HepG2 (cell line): ENCODE measurements around the gene SHTN1. TPM values are rescaled to one million over a fixed set of nuclear protein-coding genes. Genes with fewer than 3 reads are reported as not detected.

Source experiments
- CTCF ChIP-seq: sonication (generic); formaldehyde crosslinking; IDR thresholded peaks from 2 replicates; pipeline ENCODE4 v1.5.0; 2020; ENCODE audit warnings: mild to moderate bottlenecking, missing genetic modification reagents, moderate library complexity
- DBP ChIP-seq: sonication (generic); formaldehyde crosslinking; IDR thresholded peaks from 2 replicates; pipeline ENCODE4 v1.4.0; 2020; ENCODE audit warnings: missing genetic modification reagents; ENCODE audit errors: not compliant biosample characterization
- MAFG ChIP-seq: sonication (generic); formaldehyde crosslinking; IDR thresholded peaks from 2 replicates; pipeline ENCODE4 v1.5.1; 2020; ENCODE audit warnings: mild to moderate bottlenecking, missing genetic modification reagents
- MEIS2 ChIP-seq: sonication (generic); formaldehyde crosslinking; IDR thresholded peaks from 2 replicates; pipeline ENCODE4 v1.9.0; 2021; ENCODE audit warnings: mild to moderate bottlenecking, missing genetic modification reagents
- NCOA1 ChIP-seq: sonication (generic); formaldehyde crosslinking; IDR thresholded peaks from 2 replicates; pipeline ENCODE4 v1.9.0; 2021; ENCODE audit warnings: missing genetic modification reagents
- NFKBIZ ChIP-seq: IDR thresholded peaks from 2 replicates; pipeline ENCODE4 v1.6.1; 2018; ENCODE audit warnings: missing genetic modification reagents, missing compliant biosample characterization
- NONO ChIP-seq, 2 experiments: fragments of 450-650 bp in 1 of 2; sonication (generic) in 1 of 2; formaldehyde crosslinking in 1 of 2; IDR thresholded peaks in 1 of 2; conservative IDR thresholded peaks in 1 of 2; 2 replicates each; pipeline versions ENCODE4 v1.6.1 to v1.8.0; 2017 to 2022; ENCODE audit warnings: mild to moderate bottlenecking in 1 of 2, missing genetic modification reagents in 1 of 2, moderate library complexity in 1 of 2
- SP1 ChIP-seq, 2 experiments: fragments of 450-650 bp in 1 of 2; sonication (generic) in 1 of 2; formaldehyde crosslinking in 1 of 2; IDR thresholded peaks; 2 replicates each; pipeline versions ENCODE4 v1.4.0 to v1.6.1; 2016 to 2020; ENCODE audit warnings: missing genetic modification reagents in 1 of 2
- TFE3 ChIP-seq: IDR thresholded peaks from 2 replicates; pipeline ENCODE4 v1.6.1; 2016
- ZBTB20 ChIP-seq: sonication (generic); formaldehyde crosslinking; IDR thresholded peaks from 2 replicates; pipeline ENCODE4 v1.8.1; 2023; ENCODE audit warnings: missing genetic modification reagents, low read depth, mild to moderate bottlenecking, borderline replicate concordance
- ZBTB37 ChIP-seq: sonication (generic); formaldehyde crosslinking; IDR thresholded peaks from 2 replicates; pipeline ENCODE4 v1.4.0; 2020; ENCODE audit warnings: mild to moderate bottlenecking, missing genetic modification reagents
- ZGPAT ChIP-seq: IDR thresholded peaks from 2 replicates; pipeline ENCODE4 v1.6.1; 2016; ENCODE audit warnings: mild to moderate bottlenecking
- ZNF326 ChIP-seq: sonication (generic); formaldehyde crosslinking; IDR thresholded peaks from 2 replicates; pipeline ENCODE4 v1.4.0; 2020; ENCODE audit warnings: missing genetic modification reagents, borderline replicate concordance
- ZZZ3 ChIP-seq: sonication (generic); formaldehyde crosslinking; IDR thresholded peaks from 2 replicates; pipeline ENCODE4 v1.4.0; 2020; ENCODE audit warnings: missing genetic modification reagents, mild to moderate bottlenecking, borderline replicate concordance
- polyA plus RNA-seq, 8 experiments: library from polyadenylated mRNA; depleted of rRNA in 3 of 8; stranded (reverse) in 7 of 8; unstranded in 1 of 8; fragments of >200 nt; fragmentation: Illumina TruSeq in 4 of 8; extraction: Trizol in 4 of 8; gene quantifications; 2 replicates each; pipeline versions ENCODE4 v1.2.1 to v1.2.3, GENCODE V29; 2011 to 2016; ENCODE audit warnings: low read depth in 4 of 8, missing spikeins in 1 of 8, mixed read lengths in 1 of 8; ENCODE audit not compliant: insufficient read depth in 1 of 8
- total RNA-seq, 5 experiments: library from RNA; depleted of rRNA; stranded (reverse); fragments of >200 nt; fragmentation: Illumina TruSeq; extraction: Trizol; gene quantifications; 2 replicates each; pipeline ENCODE4 v1.2.3, GENCODE V29; 2016; ENCODE audit warnings: low read depth in 1 of 5
- TF ChIP-seq, protein P1 (sequence below): sonication (generic); formaldehyde crosslinking; IDR thresholded peaks from 2 replicates; pipeline ENCODE4 v1.5.0; 2020; ENCODE audit warnings: mild to moderate bottlenecking, missing genetic modification reagents
- TF ChIP-seq, protein P2 (sequence below): sonication (generic); formaldehyde crosslinking; IDR thresholded peaks from 2 replicates; pipeline ENCODE4 v1.5.0; 2020; ENCODE audit warnings: missing genetic modification reagents, mild to moderate bottlenecking, borderline replicate concordance

The SHTN1 gene
- total and polyA plus RNA-seq, 2 of the 13 experiments (the other 11 are each of a cell fraction or from before 2014, with no cell fraction given), result 11.3 to 15.6 TPM

GRCh38 chr10:117003336-117003735 lies 1.7 kb downstream of the SHTN1 start (continued):
- no peak for TF ChIP-seq CTCF
- no peak for TF ChIP-seq SP1 (IDR thresholded peaks at IDR 0.05)
- no peak for TF ChIP-seq SP1 (CRISPR knock-in tag; IDR thresholded peaks at IDR 0.05)
- TF ChIP-seq ZBTB37 (CRISPR knock-in tag), result no peak
- TF ChIP-seq NFKBIZ (CRISPR knock-in tag), result peak; percentile 48; the same call in 1 of the 2 replicates
- no peak for TF ChIP-seq DBP (CRISPR knock-in tag)
- TF ChIP-seq, protein P1, sequence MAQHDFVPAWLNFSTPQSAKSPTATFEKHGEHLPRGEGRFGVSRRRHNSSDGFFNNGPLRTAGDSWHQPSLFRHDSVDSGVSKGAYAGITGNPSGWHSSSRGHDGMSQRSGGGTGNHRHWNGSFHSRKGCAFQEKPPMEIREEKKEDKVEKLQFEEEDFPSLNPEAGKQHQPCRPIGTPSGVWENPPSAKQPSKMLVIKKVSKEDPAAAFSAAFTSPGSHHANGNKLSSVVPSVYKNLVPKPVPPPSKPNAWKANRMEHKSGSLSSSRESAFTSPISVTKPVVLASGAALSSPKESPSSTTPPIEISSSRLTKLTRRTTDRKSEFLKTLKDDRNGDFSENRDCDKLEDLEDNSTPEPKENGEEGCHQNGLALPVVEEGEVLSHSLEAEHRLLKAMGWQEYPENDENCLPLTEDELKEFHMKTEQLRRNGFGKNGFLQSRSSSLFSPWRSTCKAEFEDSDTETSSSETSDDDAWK (CRISPR knock-in tag), result no peak
- 0 out of 2 replicates have a peak, but pooled peaks have one; percentile 30 for TF ChIP-seq TFE3 (CRISPR knock-in tag)
- TF ChIP-seq ZBTB20 (CRISPR knock-in tag), result no peak
- TF ChIP-seq ZNF326 (CRISPR knock-in tag), result no peak
- no peak for TF ChIP-seq NONO (IDR thresholded peaks at IDR 0.05)
- TF ChIP-seq NONO (CRISPR knock-in tag; conservative IDR thresholded peaks at IDR 0.05), result no peak
- no peak for TF ChIP-seq NCOA1 (CRISPR knock-in tag)
- TF ChIP-seq MAFG (CRISPR knock-in tag), result no peak
- TF ChIP-seq ZZZ3 (CRISPR knock-in tag), result no peak
- TF ChIP-seq, protein P2, sequence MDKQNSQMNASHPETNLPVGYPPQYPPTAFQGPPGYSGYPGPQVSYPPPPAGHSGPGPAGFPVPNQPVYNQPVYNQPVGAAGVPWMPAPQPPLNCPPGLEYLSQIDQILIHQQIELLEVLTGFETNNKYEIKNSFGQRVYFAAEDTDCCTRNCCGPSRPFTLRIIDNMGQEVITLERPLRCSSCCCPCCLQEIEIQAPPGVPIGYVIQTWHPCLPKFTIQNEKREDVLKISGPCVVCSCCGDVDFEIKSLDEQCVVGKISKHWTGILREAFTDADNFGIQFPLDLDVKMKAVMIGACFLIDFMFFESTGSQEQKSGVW (CRISPR knock-in tag), result no peak
- no peak for TF ChIP-seq MEIS2 (CRISPR knock-in tag)
- TF ChIP-seq ZGPAT, result peak; percentile 74; the same call in 1 of the 2 replicates
